ENCODE data around the gene SOCS6.

The SOCS6 gene

DNA sequence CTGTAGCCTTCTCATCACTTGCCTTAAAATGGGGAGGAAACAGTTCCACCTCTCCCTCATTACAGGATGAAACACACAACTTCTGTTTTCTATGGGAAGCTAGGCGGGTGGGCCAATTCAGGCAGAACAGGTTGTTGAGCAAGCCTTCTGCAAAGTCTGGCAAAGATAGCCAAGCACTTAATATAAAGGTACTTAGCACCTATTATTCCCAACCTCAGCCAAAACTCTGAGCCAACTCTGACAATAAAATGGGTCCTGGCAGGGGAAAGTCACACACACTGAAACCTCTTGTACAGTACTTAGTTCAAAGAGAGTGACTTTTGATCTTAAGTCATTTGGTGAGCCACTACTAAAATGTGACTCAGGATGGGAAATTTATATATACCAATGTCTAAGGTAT, 15.8 kb upstream of the SOCS6 start:
- no peak for ATAC-seq
- TF ChIP-seq CSDC2 (CRISPR knock-in tag; IDR thresholded peaks at IDR 0.05): no peak
- TF ChIP-seq TCF4 (CRISPR knock-in tag; IDR thresholded peaks at IDR 0.05; ENCODE audit: borderline replicate concordance): no peak
- TF ChIP-seq, protein P1, sequence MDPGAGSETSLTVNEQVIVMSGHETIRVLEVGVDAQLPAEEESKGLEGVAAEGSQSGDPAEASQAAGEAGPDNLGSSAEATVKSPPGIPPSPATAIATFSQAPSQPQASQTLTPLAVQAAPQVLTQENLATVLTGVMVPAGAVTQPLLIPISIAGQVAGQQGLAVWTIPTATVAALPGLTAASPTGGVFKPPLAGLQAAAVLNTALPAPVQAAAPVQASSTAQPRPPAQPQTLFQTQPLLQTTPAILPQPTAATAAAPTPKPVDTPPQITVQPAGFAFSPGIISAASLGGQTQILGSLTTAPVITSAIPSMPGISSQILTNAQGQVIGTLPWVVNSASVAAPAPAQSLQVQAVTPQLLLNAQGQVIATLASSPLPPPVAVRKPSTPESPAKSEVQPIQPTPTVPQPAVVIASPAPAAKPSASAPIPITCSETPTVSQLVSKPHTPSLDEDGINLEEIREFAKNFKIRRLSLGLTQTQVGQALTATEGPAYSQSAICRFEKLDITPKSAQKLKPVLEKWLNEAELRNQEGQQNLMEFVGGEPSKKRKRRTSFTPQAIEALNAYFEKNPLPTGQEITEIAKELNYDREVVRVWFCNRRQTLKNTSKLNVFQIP (CRISPR knock-in tag; IDR thresholded peaks at IDR 0.05; ENCODE audit: borderline replicate concordance, low read depth): no peak
- TF ChIP-seq ISL1 (CRISPR knock-in tag; IDR thresholded peaks at IDR 0.05): no peak
- no peak for TF ChIP-seq ESRRG (CRISPR knock-in tag; IDR thresholded peaks at IDR 0.05)
- no peak for TF ChIP-seq ARNTL (CRISPR knock-in tag; IDR thresholded peaks at IDR 0.05; ENCODE audit: borderline replicate concordance, low read depth)
- no peak for TF ChIP-seq ZNF70 (CRISPR knock-in tag; IDR thresholded peaks at IDR 0.05)
- TF ChIP-seq ZNF565 (CRISPR knock-in tag; conservative IDR thresholded peaks at IDR 0.05; ENCODE audit: low read depth): no peak
- TF ChIP-seq, protein P2, sequence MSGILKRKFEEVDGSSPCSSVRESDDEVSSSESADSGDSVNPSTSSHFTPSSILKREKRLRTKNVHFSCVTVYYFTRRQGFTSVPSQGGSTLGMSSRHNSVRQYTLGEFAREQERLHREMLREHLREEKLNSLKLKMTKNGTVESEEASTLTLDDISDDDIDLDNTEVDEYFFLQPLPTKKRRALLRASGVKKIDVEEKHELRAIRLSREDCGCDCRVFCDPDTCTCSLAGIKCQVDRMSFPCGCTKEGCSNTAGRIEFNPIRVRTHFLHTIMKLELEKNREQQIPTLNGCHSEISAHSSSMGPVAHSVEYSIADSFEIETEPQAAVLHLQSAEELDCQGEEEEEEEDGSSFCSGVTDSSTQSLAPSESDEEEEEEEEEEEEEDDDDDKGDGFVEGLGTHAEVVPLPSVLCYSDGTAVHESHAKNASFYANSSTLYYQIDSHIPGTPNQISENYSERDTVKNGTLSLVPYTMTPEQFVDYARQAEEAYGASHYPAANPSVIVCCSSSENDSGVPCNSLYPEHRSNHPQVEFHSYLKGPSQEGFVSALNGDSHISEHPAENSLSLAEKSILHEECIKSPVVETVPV (CRISPR knock-in tag; IDR thresholded peaks at IDR 0.05): no peak
- no peak for TF ChIP-seq ZFP30 (CRISPR knock-in tag; IDR thresholded peaks at IDR 0.05)
- TF ChIP-seq SNAI2 (CRISPR knock-in tag; IDR thresholded peaks at IDR 0.05): no peak
- TF ChIP-seq ZNF8 (CRISPR knock-in tag; IDR thresholded peaks at IDR 0.05): no peak
- TF ChIP-seq, protein P3, sequence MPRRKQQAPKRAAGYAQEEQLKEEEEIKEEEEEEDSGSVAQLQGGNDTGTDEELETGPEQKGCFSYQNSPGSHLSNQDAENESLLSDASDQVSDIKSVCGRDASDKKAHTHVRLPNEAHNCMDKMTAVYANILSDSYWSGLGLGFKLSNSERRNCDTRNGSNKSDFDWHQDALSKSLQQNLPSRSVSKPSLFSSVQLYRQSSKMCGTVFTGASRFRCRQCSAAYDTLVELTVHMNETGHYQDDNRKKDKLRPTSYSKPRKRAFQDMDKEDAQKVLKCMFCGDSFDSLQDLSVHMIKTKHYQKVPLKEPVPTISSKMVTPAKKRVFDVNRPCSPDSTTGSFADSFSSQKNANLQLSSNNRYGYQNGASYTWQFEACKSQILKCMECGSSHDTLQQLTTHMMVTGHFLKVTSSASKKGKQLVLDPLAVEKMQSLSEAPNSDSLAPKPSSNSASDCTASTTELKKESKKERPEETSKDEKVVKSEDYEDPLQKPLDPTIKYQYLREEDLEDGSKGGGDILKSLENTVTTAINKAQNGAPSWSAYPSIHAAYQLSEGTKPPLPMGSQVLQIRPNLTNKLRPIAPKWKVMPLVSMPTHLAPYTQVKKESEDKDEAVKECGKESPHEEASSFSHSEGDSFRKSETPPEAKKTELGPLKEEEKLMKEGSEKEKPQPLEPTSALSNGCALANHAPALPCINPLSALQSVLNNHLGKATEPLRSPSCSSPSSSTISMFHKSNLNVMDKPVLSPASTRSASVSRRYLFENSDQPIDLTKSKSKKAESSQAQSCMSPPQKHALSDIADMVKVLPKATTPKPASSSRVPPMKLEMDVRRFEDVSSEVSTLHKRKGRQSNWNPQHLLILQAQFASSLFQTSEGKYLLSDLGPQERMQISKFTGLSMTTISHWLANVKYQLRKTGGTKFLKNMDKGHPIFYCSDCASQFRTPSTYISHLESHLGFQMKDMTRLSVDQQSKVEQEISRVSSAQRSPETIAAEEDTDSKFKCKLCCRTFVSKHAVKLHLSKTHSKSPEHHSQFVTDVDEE (CRISPR knock-in tag; IDR thresholded peaks at IDR 0.05): no peak
- TF ChIP-seq, protein P4, sequence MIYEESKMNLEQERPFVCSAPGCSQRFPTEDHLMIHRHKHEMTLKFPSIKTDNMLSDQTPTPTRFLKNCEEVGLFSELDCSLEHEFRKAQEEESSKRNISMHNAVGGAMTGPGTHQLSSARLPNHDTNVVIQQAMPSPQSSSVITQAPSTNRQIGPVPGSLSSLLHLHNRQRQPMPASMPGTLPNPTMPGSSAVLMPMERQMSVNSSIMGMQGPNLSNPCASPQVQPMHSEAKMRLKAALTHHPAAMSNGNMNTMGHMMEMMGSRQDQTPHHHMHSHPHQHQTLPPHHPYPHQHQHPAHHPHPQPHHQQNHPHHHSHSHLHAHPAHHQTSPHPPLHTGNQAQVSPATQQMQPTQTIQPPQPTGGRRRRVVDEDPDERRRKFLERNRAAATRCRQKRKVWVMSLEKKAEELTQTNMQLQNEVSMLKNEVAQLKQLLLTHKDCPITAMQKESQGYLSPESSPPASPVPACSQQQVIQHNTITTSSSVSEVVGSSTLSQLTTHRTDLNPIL (CRISPR knock-in tag; IDR thresholded peaks at IDR 0.05; ENCODE audit: low read depth): no peak
- TF ChIP-seq TOX (CRISPR knock-in tag; IDR thresholded peaks at IDR 0.05; ENCODE audit: borderline replicate concordance): no peak
- no peak for TF ChIP-seq OSR1 (CRISPR knock-in tag; IDR thresholded peaks at IDR 0.05)
- TF ChIP-seq, protein P5, sequence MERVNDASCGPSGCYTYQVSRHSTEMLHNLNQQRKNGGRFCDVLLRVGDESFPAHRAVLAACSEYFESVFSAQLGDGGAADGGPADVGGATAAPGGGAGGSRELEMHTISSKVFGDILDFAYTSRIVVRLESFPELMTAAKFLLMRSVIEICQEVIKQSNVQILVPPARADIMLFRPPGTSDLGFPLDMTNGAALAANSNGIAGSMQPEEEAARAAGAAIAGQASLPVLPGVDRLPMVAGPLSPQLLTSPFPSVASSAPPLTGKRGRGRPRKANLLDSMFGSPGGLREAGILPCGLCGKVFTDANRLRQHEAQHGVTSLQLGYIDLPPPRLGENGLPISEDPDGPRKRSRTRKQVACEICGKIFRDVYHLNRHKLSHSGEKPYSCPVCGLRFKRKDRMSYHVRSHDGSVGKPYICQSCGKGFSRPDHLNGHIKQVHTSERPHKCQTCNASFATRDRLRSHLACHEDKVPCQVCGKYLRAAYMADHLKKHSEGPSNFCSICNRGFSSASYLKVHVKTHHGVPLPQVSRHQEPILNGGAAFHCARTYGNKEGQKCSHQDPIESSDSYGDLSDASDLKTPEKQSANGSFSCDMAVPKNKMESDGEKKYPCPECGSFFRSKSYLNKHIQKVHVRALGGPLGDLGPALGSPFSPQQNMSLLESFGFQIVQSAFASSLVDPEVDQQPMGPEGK (CRISPR knock-in tag; IDR thresholded peaks at IDR 0.05; ENCODE audit: borderline replicate concordance): no peak
- TF ChIP-seq ZFP3 (CRISPR knock-in tag; IDR thresholded peaks at IDR 0.05): no peak
- TF ChIP-seq BACH2 (CRISPR knock-in tag; IDR thresholded peaks at IDR 0.05; ENCODE audit: borderline replicate concordance): no peak

DNA sequence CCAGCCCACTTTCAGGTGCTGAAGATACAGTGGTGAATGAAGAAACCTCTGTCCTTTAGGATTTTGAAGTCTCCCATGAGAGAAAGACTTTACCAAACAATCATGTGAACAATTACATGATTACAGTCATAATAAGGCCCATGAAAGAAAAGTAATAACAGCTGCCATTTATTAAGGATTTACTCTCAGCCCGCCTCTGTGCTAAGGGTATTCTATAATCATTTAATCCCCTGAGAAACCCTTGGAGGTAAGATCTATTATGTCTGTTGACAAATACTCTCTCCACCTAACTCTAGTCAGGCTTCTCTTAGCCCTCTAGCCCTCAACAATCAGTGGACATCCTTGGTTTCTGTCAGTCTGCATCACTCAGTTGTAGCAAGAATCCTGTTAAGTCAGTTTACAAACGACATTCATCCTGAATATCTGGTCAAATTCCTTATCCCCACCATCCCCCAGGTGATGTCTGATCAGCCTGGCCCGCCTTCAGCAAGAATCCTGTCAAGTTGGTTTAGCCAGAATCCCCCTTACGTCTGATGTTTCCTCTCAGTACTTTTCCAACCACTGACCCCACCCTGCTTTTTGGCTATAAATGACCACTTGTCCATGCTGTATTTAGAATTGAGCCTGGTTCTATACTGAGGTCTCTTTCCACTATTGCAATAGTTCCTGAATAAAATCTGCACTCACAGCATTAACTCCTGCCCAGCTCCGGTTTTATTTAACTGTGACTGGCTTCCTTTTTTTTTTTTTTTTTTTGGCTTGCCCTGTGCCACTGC, 12.2 kb upstream of the SOCS6 start:
- ATAC-seq: no peak
- TF ChIP-seq GLIS3 (CRISPR knock-in tag; IDR thresholded peaks at IDR 0.05): no peak
- no peak for TF ChIP-seq BACH2 (CRISPR knock-in tag; IDR thresholded peaks at IDR 0.05; ENCODE audit: borderline replicate concordance)
- TF ChIP-seq, protein P5 (CRISPR knock-in tag; IDR thresholded peaks at IDR 0.05; ENCODE audit: borderline replicate concordance): no peak
- TF ChIP-seq ZNF8 (CRISPR knock-in tag; IDR thresholded peaks at IDR 0.05): no peak
- TF ChIP-seq ZNF565 (CRISPR knock-in tag; conservative IDR thresholded peaks at IDR 0.05; ENCODE audit: low read depth): no peak
- TF ChIP-seq, protein P3 (CRISPR knock-in tag; IDR thresholded peaks at IDR 0.05): no peak
- no peak for TF ChIP-seq PPARA (CRISPR knock-in tag; IDR thresholded peaks at IDR 0.05; ENCODE audit: borderline replicate concordance)
- no peak for TF ChIP-seq ZFP3 (CRISPR knock-in tag; IDR thresholded peaks at IDR 0.05)
- TF ChIP-seq RARB (CRISPR knock-in tag; IDR thresholded peaks at IDR 0.05): no peak
- TF ChIP-seq, protein P2 (CRISPR knock-in tag; IDR thresholded peaks at IDR 0.05): no peak
- TF ChIP-seq OSR1 (CRISPR knock-in tag; IDR thresholded peaks at IDR 0.05): no peak

Data from SK-N-SH treated with all-trans-retinoic acid at 6 μM for 48 hours (cell line).